Thyroid gland (tissue), 4 donors: ENCODE data around the gene SMS.

Experiments used
- POLR2A ChIP-seq, 2 donors: fragments of 450-650 bp; IDR thresholded peaks; one replicate each; pipeline ENCODE4 v1.6.1; 2017; ENCODE audit warnings: antibody characterized with exemption in 2 of 2, mild to moderate bottlenecking in 2 of 2, moderate library complexity in 1 of 2
- TF ChIP-seq, protein P1 (sequence below), 6 experiments: fragments of 200-600 bp in 3 of 6; fragments of 450-650 bp in 3 of 6; sonication (generic) in 3 of 6; IDR thresholded peaks; one replicate each; pipeline ENCODE4 v1.5.1; 2016 to 2019; ENCODE audit warnings: antibody characterized with exemption in 6 of 6, mild to moderate bottlenecking in 2 of 6, inconsistent platforms in 1 of 6, moderate library complexity in 1 of 6

DNA sequence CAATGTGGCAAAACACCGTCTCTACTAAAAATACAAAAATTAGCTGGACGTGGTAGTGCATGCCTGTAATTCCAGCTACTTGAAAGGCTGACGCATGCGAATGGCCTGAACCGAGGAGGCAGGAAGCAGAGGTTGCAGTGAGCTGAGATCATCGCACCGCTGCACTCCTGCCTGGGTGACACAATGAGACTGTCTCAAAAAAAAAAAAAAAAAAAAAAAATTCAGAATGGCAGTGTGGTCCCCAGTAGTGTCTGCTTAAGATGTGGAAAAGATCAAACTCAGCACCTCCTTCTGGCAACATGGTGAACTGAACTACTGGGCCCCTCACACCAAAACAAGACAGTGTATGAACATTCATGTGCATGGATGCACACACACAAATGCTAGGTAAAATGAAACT is 32.2 kb downstream of the SMS start:
- TF ChIP-seq, protein P1, sequence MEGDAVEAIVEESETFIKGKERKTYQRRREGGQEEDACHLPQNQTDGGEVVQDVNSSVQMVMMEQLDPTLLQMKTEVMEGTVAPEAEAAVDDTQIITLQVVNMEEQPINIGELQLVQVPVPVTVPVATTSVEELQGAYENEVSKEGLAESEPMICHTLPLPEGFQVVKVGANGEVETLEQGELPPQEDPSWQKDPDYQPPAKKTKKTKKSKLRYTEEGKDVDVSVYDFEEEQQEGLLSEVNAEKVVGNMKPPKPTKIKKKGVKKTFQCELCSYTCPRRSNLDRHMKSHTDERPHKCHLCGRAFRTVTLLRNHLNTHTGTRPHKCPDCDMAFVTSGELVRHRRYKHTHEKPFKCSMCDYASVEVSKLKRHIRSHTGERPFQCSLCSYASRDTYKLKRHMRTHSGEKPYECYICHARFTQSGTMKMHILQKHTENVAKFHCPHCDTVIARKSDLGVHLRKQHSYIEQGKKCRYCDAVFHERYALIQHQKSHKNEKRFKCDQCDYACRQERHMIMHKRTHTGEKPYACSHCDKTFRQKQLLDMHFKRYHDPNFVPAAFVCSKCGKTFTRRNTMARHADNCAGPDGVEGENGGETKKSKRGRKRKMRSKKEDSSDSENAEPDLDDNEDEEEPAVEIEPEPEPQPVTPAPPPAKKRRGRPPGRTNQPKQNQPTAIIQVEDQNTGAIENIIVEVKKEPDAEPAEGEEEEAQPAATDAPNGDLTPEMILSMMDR (IDR thresholded peaks at IDR 0.05), result no peak
- TF ChIP-seq POLR2A (IDR thresholded peaks at IDR 0.05), result no peak
